Pulmonary artery endothelial cell (primary cell): ENCODE results near the gene CLDN15. TPM values are rescaled to one million over a fixed set of nuclear protein-coding genes. Genes with fewer than 3 reads are reported as not detected.

Experiments
- DNase-seq: peaks from one replicate; pipeline ENCODE4 v3.0.0-alpha.2; 2011; ENCODE audit warnings: low read depth, low spot score
- total RNA-seq: library from RNA; depleted of rRNA; stranded (reverse); fragments of >200 nt; gene quantifications from 2 replicates; pipeline ENCODE4 v1.2.3, GENCODE V29; 2014

The CLDN15 gene
- total RNA-seq, 1 donor from 2014 or later, result 2.0 TPM

GRCh38 chr7:101244375-101245146 is 7.0 kb upstream of the CLDN15 start, which contains the start of gene FIS1:
Gene FIS1 (minus strand): TSS chr7:101245081. CDS start chr7:101245004, 77 bp downstream.
- DNase-seq, result peak; percentile 65

GRCh38 chr7:101243646-101244374 is 6.2 kb upstream of the CLDN15 start:
- DNase-seq, result no peak

DNA sequence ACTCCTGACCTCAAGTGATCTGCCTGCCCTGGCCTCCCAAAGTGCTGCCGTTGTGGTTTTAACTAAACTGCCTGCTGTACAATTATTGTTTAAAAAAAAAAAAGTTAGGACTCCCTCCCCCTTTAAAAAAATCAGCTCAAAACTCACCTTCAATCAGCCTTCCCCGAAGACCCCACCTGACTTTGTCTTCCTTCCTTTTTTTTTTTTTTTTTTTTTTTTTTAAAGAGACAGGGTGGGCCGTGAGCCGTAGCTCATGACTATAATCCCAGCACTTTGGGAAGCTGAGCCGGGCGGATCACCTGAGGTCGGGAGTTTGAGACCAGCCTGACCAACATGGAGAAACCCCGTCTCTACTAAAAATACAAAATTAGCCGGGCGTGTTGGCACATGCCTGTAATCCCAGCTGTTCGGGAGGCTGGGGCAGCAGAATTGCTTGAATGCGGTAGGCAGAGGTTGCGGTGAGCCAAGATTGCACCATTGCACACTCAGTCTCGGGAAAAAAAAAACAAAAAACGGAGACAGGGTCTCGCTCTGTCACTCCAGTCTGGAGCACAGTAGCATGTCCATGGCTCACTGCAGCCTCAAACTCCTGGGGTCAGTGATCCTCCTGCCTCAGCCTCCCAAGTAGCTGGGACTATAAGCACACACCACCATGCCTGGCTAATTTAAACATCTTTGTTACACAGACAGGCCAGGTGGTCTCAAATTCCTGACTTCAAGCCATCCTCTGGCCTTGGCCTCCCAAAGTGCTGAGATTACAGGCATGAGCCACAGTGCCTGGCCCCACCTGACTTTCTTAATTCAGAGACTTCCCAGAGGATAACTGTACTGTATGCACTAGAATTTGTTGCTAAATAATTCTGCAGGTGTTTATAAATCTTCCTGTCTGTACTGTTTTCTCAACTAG is 4.1 kb upstream of the CLDN15 start:
- DNase-seq, result no peak

DNA sequence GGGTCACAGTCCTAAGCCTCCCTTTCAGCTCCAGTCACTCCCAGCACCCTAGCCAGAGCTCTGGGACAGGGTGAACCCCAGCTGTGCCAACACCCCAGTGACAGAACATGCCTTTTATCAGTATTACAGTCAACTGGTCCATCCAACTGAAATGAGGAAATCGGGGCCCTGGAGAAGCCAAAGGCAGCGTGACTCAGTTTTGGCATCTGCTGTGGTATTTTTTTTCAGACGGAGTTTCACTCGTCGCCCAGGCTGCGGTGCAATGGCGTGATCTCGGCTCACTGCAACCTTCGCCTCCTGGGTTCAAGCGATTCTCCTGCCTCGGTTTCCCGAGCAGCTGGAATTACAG is 3.4 kb upstream of the CLDN15 start:
- no peak for DNase-seq

GRCh38 chr7:101240226-101241014 is 2.8 kb upstream of the CLDN15 start:
- DNase-seq, result no peak

DNA sequence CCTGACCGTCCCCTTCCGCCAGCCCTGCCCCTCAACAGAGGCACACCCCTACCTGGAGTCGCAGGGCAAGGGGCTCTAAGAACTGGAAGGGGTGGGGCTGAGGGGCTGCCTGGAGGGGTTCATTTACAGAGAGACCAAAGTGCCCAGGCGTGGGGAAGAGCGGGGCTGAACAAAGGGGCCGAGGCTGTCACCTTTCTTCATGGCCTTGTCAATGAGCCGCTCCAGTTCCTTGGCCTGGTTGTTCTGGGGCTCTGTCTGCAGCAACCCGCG is 2.3 kb upstream of the CLDN15 start:
- no peak for DNase-seq

- DNase-seq, result no peak
Measured at GRCh38 chr7:101239191-101239950, 1.8 kb upstream of the CLDN15 start.

- DNase-seq, result no peak
Measured at GRCh38 chr7:101238226-101239182, 902 bp upstream of the CLDN15 start.

DNA sequence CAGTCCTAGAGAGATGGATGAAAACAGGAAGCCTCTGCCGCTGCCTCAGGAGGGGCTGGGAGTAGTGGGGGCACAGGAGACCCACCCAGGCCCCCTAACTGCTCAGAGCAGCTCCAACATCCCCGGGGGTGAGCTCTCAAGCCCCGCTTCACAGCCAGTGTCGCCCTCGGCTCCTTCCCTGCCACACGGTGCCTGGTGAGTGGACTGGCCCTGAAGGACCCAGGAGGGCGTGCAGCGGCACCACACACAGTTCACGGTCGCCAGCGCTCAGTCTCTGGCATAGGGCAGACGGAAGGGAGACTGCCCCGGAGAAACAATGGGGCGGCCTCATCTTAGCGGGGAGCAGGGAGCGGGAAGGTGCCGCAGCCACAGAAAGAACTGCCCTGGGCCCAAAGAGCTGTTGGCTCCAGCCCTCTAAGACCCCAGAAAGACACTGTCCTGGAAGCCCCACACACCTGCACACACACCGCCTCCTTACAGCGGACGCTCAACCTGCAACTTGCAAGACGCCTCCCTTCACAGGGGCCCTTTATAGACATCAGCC is 1.2 kb downstream of the CLDN15 start:
- DNase-seq, result no peak

DNA sequence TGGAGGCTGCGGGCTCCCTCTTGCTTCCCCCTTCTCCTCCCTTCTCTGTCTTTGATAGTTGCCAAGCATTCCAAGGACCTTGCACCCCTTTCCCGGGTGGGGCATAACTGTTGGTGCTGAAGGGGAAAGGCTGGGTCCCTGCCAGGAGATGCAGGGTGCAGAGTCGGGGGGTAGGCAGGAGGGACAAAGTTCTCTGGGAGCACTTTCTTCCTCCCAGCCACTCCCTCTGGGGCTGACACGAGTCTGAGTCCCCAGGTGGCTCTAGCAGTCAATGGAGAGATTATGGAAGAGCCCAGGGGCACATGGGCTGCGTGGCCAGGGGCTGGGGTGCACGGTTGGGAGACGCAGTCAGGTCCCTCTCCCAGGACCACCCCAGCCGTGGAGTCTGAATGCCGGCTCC is 2.1 kb downstream of the CLDN15 start:
- no peak for DNase-seq

- DNase-seq, result no peak
Measured at GRCh38 chr7:101235050-101235449, 2.6 kb downstream of the CLDN15 start.

GRCh38 chr7:101234636-101235035 is 3.0 kb downstream of the CLDN15 start:
- DNase-seq, result no peak

DNA sequence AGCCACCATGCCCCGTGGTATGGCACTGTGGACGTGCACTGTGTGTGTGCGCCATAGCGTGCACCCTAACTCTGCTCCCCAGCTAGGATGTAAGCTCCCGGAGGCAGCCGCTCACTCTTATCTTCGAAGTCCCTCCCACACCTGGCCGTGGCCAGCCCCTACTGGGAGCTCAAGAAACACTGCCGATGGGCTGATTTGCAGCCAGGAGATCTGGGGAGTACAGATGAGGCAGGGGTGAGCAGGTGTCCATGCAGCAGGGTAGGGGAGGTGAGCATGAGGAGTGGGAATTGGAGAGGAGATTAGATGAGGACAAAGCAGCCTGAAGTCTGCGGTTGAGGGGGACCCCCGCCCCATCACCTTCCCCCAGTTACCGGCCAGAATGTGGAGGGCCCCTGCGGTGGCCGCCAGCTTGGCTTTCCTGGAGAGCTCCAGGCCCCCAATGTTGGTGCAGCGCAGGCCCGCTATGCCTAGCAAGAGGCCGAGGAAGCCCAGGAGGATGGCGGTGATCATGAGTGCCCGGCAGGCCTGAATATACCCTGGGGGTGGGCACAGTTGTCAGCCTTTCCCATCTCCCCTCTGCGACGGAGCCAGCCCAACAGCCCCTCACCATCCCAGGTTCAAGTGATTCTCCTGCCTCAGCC is 3.6 kb downstream of the CLDN15 start:
- DNase-seq, result no peak

DNA sequence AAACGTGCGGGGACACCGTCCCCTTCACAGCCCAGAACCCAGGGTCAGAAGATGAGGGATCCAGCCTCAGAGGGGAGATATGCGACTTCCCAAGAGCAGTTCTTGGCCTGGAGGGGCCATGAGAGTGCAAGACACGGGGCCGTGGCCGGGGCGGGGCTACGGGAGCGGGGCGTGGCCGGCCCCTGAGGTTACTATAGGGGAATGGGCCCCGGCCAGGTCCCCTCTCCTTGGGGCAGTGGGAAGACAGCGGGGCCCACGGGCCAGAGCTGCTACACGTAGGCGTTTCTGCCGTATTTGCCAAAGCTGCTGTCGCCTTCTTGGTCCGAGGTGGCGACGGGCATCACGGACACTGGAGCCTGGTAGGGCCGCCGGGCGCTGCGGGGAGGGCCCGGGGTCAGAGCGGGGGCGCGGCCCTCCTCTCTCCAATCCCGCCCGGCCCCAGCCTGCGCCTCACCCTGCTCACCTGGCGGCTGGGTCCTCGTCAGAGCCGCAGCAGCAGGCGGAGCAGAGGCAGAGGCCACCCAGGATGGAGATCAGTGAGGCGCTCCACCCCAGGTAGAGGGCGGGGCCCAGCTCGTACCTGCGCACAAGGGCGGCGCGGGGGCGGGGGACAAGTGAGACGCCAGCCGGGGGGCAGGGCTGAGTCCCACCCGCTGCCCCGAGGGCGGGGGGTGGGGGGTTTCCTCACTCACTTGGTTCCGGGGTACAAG is 5.3 kb downstream of the CLDN15 start:
- no peak for DNase-seq

DNA sequence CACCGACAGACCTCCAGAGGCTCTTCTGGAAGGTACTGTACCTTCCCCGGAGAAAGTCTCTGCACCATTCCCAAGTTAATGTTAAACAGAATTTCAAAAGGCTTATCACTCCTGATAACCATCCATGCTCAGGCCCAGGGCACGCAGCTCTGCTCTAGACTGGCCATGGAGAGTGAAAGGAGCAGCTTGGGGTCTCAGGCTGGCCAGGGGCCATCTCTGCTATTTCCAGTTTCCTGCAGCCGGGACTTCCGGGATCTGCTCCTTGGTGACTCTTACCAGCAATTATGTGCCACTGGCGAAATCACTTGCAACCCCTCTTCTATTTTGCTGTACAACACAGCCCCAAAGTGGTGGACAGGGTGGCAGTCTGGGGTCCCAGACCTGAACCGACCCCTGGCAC is 6.0 kb downstream of the CLDN15 start:
- no peak for DNase-seq

DNA sequence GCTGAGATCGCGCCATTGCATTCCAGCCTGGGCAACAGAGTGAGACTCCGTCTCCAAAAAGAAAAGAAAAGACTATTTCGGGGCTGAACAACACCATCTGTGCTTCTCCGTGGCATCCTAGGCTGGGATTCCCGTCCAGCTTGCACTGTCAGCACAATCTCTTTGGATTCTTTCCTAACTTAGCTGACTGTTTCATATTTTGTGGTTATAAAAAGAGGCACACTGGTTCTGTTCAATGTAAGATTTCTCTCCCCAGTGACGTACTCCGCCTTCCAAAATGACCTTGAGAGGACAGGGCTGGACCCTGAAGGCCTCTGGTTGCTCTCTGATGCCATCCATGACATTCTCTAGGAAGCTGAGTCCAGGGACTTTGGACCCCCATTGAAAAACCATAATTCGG is 10.9 kb downstream of the CLDN15 start:
- no peak for DNase-seq

DNA sequence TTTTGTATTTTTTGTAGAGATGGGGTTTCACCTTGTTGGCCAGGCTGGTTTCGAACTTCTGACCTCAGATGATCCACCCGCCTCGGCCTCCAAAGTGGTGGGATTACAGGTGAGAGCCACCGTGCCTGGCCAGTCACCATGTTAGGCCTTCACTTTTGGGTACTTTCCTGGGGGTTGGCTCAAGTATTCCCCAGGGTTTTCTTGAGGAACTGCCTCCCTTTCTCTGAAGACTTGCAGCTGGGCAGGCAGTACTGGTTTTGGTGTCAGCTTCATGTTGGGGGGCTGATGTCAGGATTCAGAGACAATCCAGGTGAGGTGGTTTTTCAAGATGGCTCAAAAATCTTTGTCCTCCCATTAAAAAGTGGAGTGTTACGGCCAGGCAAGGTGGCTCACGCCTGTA is 12.0 kb downstream of the CLDN15 start:
- DNase-seq, result no peak

DNA sequence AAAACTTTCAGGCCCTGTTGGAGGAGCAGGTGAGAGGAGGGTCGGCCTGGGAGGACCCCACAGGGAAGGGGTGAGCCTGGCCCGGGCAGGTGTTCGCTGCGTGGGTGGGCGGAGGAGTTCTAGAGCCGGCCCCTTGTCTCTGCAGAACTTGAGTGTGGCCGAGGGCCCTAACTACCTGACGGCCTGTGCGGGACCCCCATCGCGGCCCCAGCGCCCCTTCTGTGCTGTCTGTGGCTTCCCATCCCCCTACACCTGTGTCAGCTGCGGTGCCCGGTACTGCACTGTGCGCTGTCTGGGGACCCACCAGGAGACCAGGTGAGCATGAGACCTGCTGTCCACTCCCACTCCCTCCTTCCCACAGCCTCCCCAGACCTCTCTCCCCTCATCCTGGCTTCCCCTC is 14.1 kb downstream of the CLDN15 start:
- no peak for DNase-seq
